ENCODE data around the gene PRKACA.

GRCh38 chr19:14054099-14054498 lies 63.5 kb downstream of the PRKACA start:
- TF ChIP-seq POLR2A (IDR thresholded peaks at IDR 0.05; ENCODE audit: low read depth, low read length) (no peak), TAF1 (IDR thresholded peaks at IDR 0.05; ENCODE audit: borderline replicate concordance, low read depth, low read length) (no peak), POLR2AphosphoS5 (IDR thresholded peaks at IDR 0.05; ENCODE audit: low read depth, low read length) (no peak)
